Adrenal gland (tissue), 12 donors: Measurements from ENCODE around the gene SLC1A7. TPM values are rescaled to one million over a fixed set of nuclear protein-coding genes. Genes with fewer than 3 reads are reported as not detected.

ENCODE experiments used
- DNase-seq, 7 donors: peaks; one replicate each; pipeline ENCODE4 v3.0.0-alpha.2; 2019 to 2020
- H3K27ac ChIP-seq, 5 donors: fragments of 200-600 bp; sonication (generic) in 4 of 5; 1 replicate in 3 of 5; 2 replicates in 2 of 5; pipeline versions ENCODE4 v1.5.1 to v1.8.0; 2016 to 2020; ENCODE audit warnings: mild to moderate bottlenecking in 1 of 5
- H3K27me3 ChIP-seq: fragments of 200-600 bp; 2 replicates; pipeline ENCODE4 v1.8.0; 2021
- H3K36me3 ChIP-seq, 2 donors: fragments of 200-600 bp; replicated peaks in 1 of 2; 1 replicate in 1 of 2; 2 replicates in 1 of 2; pipeline versions ENCODE4 v1.5.1 to v1.8.0; 2018 to 2022
- H3K4me1 ChIP-seq, 2 donors: fragments of 200-600 bp; replicated peaks in 1 of 2; 1 replicate in 1 of 2; 2 replicates in 1 of 2; pipeline versions ENCODE4 v1.5.1 to v1.8.0; 2018 to 2021
- H3K4me3 ChIP-seq, 4 donors: fragments of 200-600 bp; sonication (generic) in 3 of 4; one replicate each; pipeline ENCODE4 v1.5.1; 2016 to 2018
- H3K9me3 ChIP-seq, 3 donors: fragments of 200-600 bp; sonication (generic) in 1 of 3; replicated peaks in 1 of 3; 1 replicate in 2 of 3; 2 replicates in 1 of 3; pipeline versions ENCODE4 v1.5.1 to v1.8.0; 2016 to 2021
- CTCF ChIP-seq, 6 experiments: fragments of 450-650 bp in 4 of 6; fragments of 200-600 bp in 2 of 6; sonication (generic) in 1 of 6; IDR thresholded peaks; 1 replicate in 5 of 6; 2 replicates in 1 of 6; pipeline versions ENCODE4 v1.5.1 to v1.8.0; 2016 to 2021; ENCODE audit warnings: antibody characterized with exemption in 6 of 6, mild to moderate bottlenecking in 2 of 6, moderate library complexity in 1 of 6
- POLR2A ChIP-seq, 2 donors: fragments of 450-650 bp; IDR thresholded peaks; one replicate each; pipeline ENCODE4 v1.6.1; 2017; ENCODE audit warnings: antibody characterized with exemption in 2 of 2, mild to moderate bottlenecking in 2 of 2, moderate library complexity in 1 of 2
- WGBS, 4 donors: extraction: QIAGEN DNeasy Blood & Tissue Kit in 2 of 4; methylation state at CpG; one replicate each; pipeline versions ENCODE4 v1.1.5 to v1.1.7; 2013 to 2017; 5-methylcytosine and 5-hydroxymethylcytosine counted together
- intact Hi-C, 2 donors: fragments of 100-400 bp; cut with DNase I; formaldehyde crosslinking; loops; one replicate each; pipeline versions ENCODE4 v1.14.1 to v1.15.0; 2022 to 2023
- polyA plus RNA-seq, 3 donors: library from polyadenylated mRNA; stranded (reverse); fragments of 200-250 nt in 2 of 3; fragments of 350-450 nt in 1 of 3; fragmentation: Illumina TruSeq in 1 of 3; extraction: RNeasy Lipid Tissue Mini Kit (QIAGEN cat#74804) in 1 of 3; gene quantifications; one replicate each; pipeline ENCODE4 v1.2.3, GENCODE V29; 2013 to 2014
- total RNA-seq, 9 donors: library from RNA; depleted of rRNA in 4 of 9; stranded (reverse); fragments of >200 nt in 4 of 9; fragments of 120-200 nt in 1 of 9; fragmentation: NEBNext Ultra II Directional in 1 of 9; extraction: Animal tissue kit (Norgen Biotek cat#: 25700) in 1 of 9; gene quantifications; one replicate each; pipeline versions ENCODE4 v1.1.0 to v1.2.4, GENCODE V29; 2013 to 2023
- donor health status: healthy with polysubstance abuse.
- donor health status: Bipolar disorder and iron deficiency.
- donor health status: DM: yes; HTN: yes; CAD: no.
- donor health status: DM: no; HTN: no; CAD: no.
- donor health status: DM: no; HTN: no; CAD: no.
- donor health status: DM: yes; HTN: yes; CAD: no.

SLC1A7 gene
- total and polyA plus RNA-seq, 12 donors, result 0.05 to 1.6 (median 0.17) TPM; not detected in 7

- Histone ChIP-seq H3K4me1 (no peaks in the 10 kb centered on the region), H3K4me3 (no peak overlapping the region), H3K36me3 (no peaks in the 10 kb centered on the region), H3K27me3 (no peaks in the 10 kb centered on the region), H3K9me3 (no peaks in the 10 kb centered on the region), H3K27ac (no peak overlapping the region)
- no peak for TF ChIP-seq CTCF (IDR thresholded peaks at IDR 0.05)
- no peak for TF ChIP-seq POLR2A (IDR thresholded peaks at IDR 0.05)
- WGBS, 4 donors, result 63 to 79% (median 76%) methylated on average over 5 to 10 of the region's 10 CpGs
- intact Hi-C loops, result no loop called here
- DNase-seq, result no peak
Measured at GRCh38 chr1:53125623-53126360, 16.6 kb downstream of the SLC1A7 start.

GRCh38 chr1:53125122-53125521, 17.3 kb downstream of the SLC1A7 start:
- Histone ChIP-seq H3K27me3 (no peaks in the 10 kb centered on the region), H3K9me3 (no peaks in the 10 kb centered on the region), H3K36me3 (no peaks in the 10 kb centered on the region), H3K27ac (no peak overlapping the region), H3K4me3 (no peak overlapping the region), H3K4me1 (no peaks in the 10 kb centered on the region)
- TF ChIP-seq POLR2A (IDR thresholded peaks at IDR 0.05) (no peak), CTCF (IDR thresholded peaks at IDR 0.05) (no peak)
- intact Hi-C loops, result no loop called here
- 76 to 92% (median 86%) methylated on average over 6 of the region's 6 CpGs for WGBS, 4 donors
- no peak for DNase-seq

GRCh38 chr1:53123453-53124140, 18.8 kb downstream of the SLC1A7 start:
- H3K4me1 ChIP-seq, result no peaks in the 10 kb centered on the region

More at GRCh38 chr1:53123453-53124140, 18.8 kb downstream of the SLC1A7 start:
- WGBS, 4 donors, result 75 to 87% (median 80%) methylated on average over 13 to 19 of the region's 19 CpGs
- no peaks in the 10 kb centered on the region for H3K9me3 ChIP-seq
- no peaks in the 10 kb centered on the region for H3K36me3 ChIP-seq
- H3K27ac ChIP-seq, result peak overlapping the region in 2 of 5 donors; percentile 23 to 52
- H3K4me3 ChIP-seq, result no peak overlapping the region
- no peaks in the 10 kb centered on the region for H3K27me3 ChIP-seq
- no peak for DNase-seq
- no peak for TF ChIP-seq POLR2A (IDR thresholded peaks at IDR 0.05)
- TF ChIP-seq CTCF (IDR thresholded peaks at IDR 0.05), result no peak
- intact Hi-C loops, result no loop called here
